EL (cell line): Measurements from ENCODE around the gene ADAD2.

Experiments
- DNase-seq: peaks from one replicate; pipeline ENCODE4 v3.0.0-alpha.2; 2016

The ADAD2 gene

GRCh38 chr16:84190731-84191388, at the start of gene ADAD2:
TSS of gene ADAD2 (plus strand) at chr16:84191157. CDS start at chr16:84191231, 74 bp downstream.
- no peak for DNase-seq

GRCh38 chr16:84143081-84143480, 47.9 kb upstream of the ADAD2 start:
- no peak for DNase-seq

- no peak for DNase-seq
Measured at GRCh38 chr16:84143784-84144199, 47.2 kb upstream of the ADAD2 start.

GRCh38 chr16:84144209-84144858, 46.6 kb upstream of the ADAD2 start:
- peak; percentile 31 for DNase-seq

GRCh38 chr16:84144859-84145639, 45.9 kb upstream of the ADAD2 start, which contains the start of the genes DNAAF1 and HSDL1:
TSS of gene DNAAF1 (plus strand) at chr16:84145308. CDS start at chr16:84145441, 133 bp downstream.
TSS of gene HSDL1 (minus strand) at chr16:84145177. CDS start at chr16:84131321, 13,856 bp downstream.
- DNase-seq: peak; percentile 83

- no peak for DNase-seq
Measured at GRCh38 chr16:84150926-84151325, 40.0 kb upstream of the ADAD2 start.

- peak; percentile 19 for DNase-seq
Measured at GRCh38 chr16:84153660-84154214, 37.2 kb upstream of the ADAD2 start.

GRCh38 chr16:84155226-84155625, 35.7 kb upstream of the ADAD2 start:
- DNase-seq: no peak

GRCh38 chr16:84155771-84156170, 35.2 kb upstream of the ADAD2 start:
- DNase-seq: no peak

- DNase-seq: peak; percentile 14
Measured at GRCh38 chr16:84156342-84156784, 34.6 kb upstream of the ADAD2 start.

- DNase-seq: no peak
Measured at GRCh38 chr16:84159007-84159406, 31.9 kb upstream of the ADAD2 start.

- no peak for DNase-seq
Measured at GRCh38 chr16:84159800-84160199, 31.2 kb upstream of the ADAD2 start.

GRCh38 chr16:84161037-84161436, 29.9 kb upstream of the ADAD2 start:
- DNase-seq: no peak

GRCh38 chr16:84161801-84162200, 29.2 kb upstream of the ADAD2 start:
- no peak for DNase-seq

- DNase-seq: no peak
Measured at GRCh38 chr16:84165746-84166145, 25.2 kb upstream of the ADAD2 start.

- no peak for DNase-seq
Measured at GRCh38 chr16:84166796-84167695, 23.9 kb upstream of the ADAD2 start.

GRCh38 chr16:84169765-84170310, 21.1 kb upstream of the ADAD2 start:
- no peak for DNase-seq

GRCh38 chr16:84174396-84174795, 16.6 kb upstream of the ADAD2 start:
- DNase-seq: no peak

GRCh38 chr16:84175350-84176081, 15.4 kb upstream of the ADAD2 start:
- no peak for DNase-seq

GRCh38 chr16:84176192-84177053, 14.5 kb upstream of the ADAD2 start:
- no peak for DNase-seq
